Gastrocnemius medialis (tissue), 4 donors: ENCODE measurements around the gene FHL3. TPM values are rescaled to one million over a fixed set of nuclear protein-coding genes. Genes with fewer than 3 reads are reported as not detected.

Experiments used
- ATAC-seq, 2 donors: fragments of 150-250 bp; one replicate each; pipeline ENCODE4 v1.9.1; 2016
- DNase-seq, 2 donors: peaks; one replicate each; pipeline ENCODE4 v3.0.0-alpha.2; 2019
- H3K27ac ChIP-seq, 4 donors: fragments of 200-600 bp; sonication (generic); 1 replicate in 1 of 4; 2 replicates in 3 of 4; pipeline ENCODE4 v1.5.1; 2016 to 2018; ENCODE audit warnings: mild to moderate bottlenecking in 2 of 4, moderate library complexity in 1 of 4
- H3K27me3 ChIP-seq, 3 donors: fragments of 200-600 bp; sonication (generic) in 2 of 3; 1 replicate in 1 of 3; 2 replicates in 2 of 3; pipeline versions ENCODE4 v1.5.1 to v1.6.0; 2016 to 2019; ENCODE audit warnings: mild to moderate bottlenecking in 1 of 3, moderate library complexity in 1 of 3
- H3K36me3 ChIP-seq, 2 donors: fragments of 200-600 bp; sonication (generic) in 1 of 2; one replicate each; pipeline ENCODE4 v1.5.1; 2017 to 2018
- H3K4me1 ChIP-seq, 2 donors: fragments of 200-600 bp; sonication (generic) in 1 of 2; one replicate each; pipeline ENCODE4 v1.5.1; 2016 to 2017; ENCODE audit warnings: mild to moderate bottlenecking in 2 of 2
- H3K4me3 ChIP-seq, 4 donors: fragments of 200-600 bp; sonication (generic) in 3 of 4; 1 replicate in 1 of 4; 2 replicates in 3 of 4; pipeline ENCODE4 v1.5.1; 2016 to 2019; ENCODE audit warnings: mild to moderate bottlenecking in 2 of 4
- H3K9me3 ChIP-seq, 3 donors: fragments of 200-600 bp; sonication (generic) in 2 of 3; 1 replicate in 1 of 3; 2 replicates in 2 of 3; pipeline ENCODE4 v1.5.1; 2016 to 2019
- CTCF ChIP-seq, 5 experiments: fragments of 450-650 bp in 3 of 5; fragments of 200-600 bp in 2 of 5; sonication (generic) in 2 of 5; IDR thresholded peaks in 4 of 5; conservative IDR thresholded peaks in 1 of 5; 1 replicate in 4 of 5; 2 replicates in 1 of 5; pipeline ENCODE4 v1.5.1; 2016 to 2019; ENCODE audit warnings: antibody characterized with exemption in 5 of 5, mild to moderate bottlenecking in 3 of 5, moderate library complexity in 3 of 5
- POLR2A ChIP-seq, 2 donors: fragments of 450-650 bp; IDR thresholded peaks; one replicate each; pipeline ENCODE4 v1.6.1; 2017; ENCODE audit warnings: antibody characterized with exemption in 2 of 2, mild to moderate bottlenecking in 2 of 2, moderate library complexity in 2 of 2
- in situ Hi-C, 4 donors: fragments of 200-750 bp; cut with MboI; loops; one replicate each; pipeline versions ENCODE4 v1.15.0 to v1.8.0; 2017; ENCODE audit warnings: low sequenced_read_pairs in 4 of 4
- intact Hi-C: fragments of 100-400 bp; cut with DNase I; formaldehyde crosslinking; loops from one replicate; pipeline ENCODE4 v1.15.1; 2023; ENCODE audit warnings: low total_unique reads
- total RNA-seq, 4 donors: library from RNA; depleted of rRNA; stranded (reverse); fragments of >200 nt; gene quantifications; one replicate each; pipeline versions ENCODE4 v1.1.0 to v1.2.3, GENCODE V29; 2016

FHL3 gene
- total RNA-seq, 4 donors from 2014 or later, result 725 to 1,282 (median 1,051) TPM

GRCh38 chr1:37995751-37996345, 9.5 kb downstream of the FHL3 start:
- Histone ChIP-seq H3K36me3 (peaks cover 0 to 24% of the 10 kb centered on the region in 2 donors), H3K4me3 (peak overlapping the region; percentile 32 to 41 (median 36)), H3K27me3 (no peaks in the 10 kb centered on the region), H3K9me3 (no peaks in the 10 kb centered on the region), H3K4me1 (peaks cover 36 to 58% of the 10 kb centered on the region in 2 donors), H3K27ac (peak overlapping the region; percentile 94 to 100 (median 98))
- no peak for TF ChIP-seq CTCF (IDR thresholded peaks at IDR 0.05 in 4 of 5, conservative IDR thresholded peaks at IDR 0.05 in 1 of 5)
- TF ChIP-seq POLR2A (IDR thresholded peaks at IDR 0.05), result peak; percentile 27 to 49
- in situ Hi-C loops, result no loop called here
- DNase-seq (peak in 1 of 2 donors; percentile 82), ATAC-seq (peak; percentile 12 to 18)
- intact Hi-C loops, result no loop called here

DNA sequence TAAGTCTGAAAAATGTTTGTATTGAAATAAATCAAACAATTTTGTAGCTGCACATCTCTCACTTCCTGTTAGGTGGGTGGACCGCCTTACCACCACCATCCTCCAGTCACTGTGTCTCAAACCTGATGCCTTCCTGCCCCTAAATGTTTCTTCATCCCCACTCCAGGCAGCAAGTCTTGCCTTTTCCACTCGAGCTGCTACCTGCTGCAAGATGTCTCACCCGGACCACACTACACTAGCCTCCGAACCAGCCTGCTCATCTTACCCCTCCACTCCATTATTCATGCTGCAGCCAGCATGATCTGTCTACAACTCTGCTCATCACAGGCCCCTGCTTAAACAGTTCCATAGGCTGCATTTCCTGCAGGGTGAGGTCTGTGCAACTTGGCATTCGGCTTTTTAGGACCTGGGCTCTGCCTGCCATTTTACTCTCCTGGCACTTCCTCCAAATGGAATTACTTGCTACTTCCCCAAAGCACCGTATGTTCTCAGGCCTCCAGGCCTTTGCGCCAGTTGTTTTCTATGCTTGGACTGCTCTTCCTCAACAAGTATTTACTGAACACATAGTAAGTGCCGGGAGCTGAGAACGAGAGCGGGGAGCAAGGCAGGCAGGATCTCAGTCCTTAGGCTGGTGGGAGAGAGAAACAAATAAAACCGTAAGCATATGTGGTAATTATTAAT, 10.3 kb downstream of the FHL3 start:
- intact Hi-C loops, result loop anchor here (5.0 kb wide), 1 partner anchor 103 kb away; no protein-coding TSS in a partner anchor
- peaks cover 31 to 51% of the 10 kb centered on the region in 2 donors for H3K4me1 ChIP-seq
- H3K27ac ChIP-seq, result peak overlapping the region; percentile 94 to 100 (median 98)

DNA sequence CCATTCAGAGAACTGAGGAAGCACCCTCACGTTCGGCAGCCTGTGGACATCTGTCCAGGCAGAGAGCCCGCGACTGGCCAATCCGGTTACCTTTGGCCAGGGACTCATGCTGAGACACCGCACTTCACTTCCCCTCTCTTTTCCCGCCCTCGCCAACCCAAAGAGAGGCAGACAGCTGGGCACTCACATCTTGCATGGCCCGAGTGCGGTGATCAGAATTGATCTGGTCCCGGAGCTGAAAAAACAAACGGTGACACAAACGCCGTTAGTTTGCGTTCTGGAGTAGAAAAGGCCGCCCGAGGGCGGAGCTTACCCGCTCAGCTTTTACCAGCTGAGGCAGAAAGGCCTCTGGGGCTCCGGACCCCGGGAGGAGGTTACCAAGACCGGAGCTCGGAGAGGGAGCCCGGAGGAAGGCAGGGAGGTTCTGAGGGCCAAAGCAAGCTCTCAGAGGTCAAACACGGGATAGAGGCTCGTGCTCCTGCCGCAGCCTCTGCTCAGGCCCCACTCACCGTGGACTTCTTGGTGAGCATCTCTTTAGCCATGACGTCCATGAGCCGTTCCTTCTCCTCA, 15.9 kb downstream of the FHL3 start:
- peak overlapping the region; percentile 74 to 88 (median 80) for H3K4me3 ChIP-seq
- no peak for DNase-seq
- no peaks in the 10 kb centered on the region for H3K27me3 ChIP-seq
- H3K36me3 ChIP-seq, result peaks cover 2 to 34% of the 10 kb centered on the region in 2 donors
- peaks cover 14 to 30% of the 10 kb centered on the region in 2 donors for H3K4me1 ChIP-seq
- in situ Hi-C loops, result no loop called here
- no peak for TF ChIP-seq CTCF (IDR thresholded peaks at IDR 0.05 in 4 of 5, conservative IDR thresholded peaks at IDR 0.05 in 1 of 5)
- H3K9me3 ChIP-seq, result no peaks in the 10 kb centered on the region
- peak in 1 of 2 donors; percentile 10 for ATAC-seq
- intact Hi-C loops, result no loop called here
- H3K27ac ChIP-seq, result peak overlapping the region; percentile 82 to 100 (median 96)

More for the DNA sequence above, 10.3 kb downstream of the FHL3 start:
- no peaks in the 10 kb centered on the region for H3K9me3 ChIP-seq
- ATAC-seq (no peak), DNase-seq (no peak)
- H3K27me3 ChIP-seq, result no peaks in the 10 kb centered on the region
- in situ Hi-C loops, result no loop called here
- H3K36me3 ChIP-seq, result peaks cover 0 to 24% of the 10 kb centered on the region in 2 donors
- no peak for TF ChIP-seq POLR2A (IDR thresholded peaks at IDR 0.05)
- no peak for TF ChIP-seq CTCF (IDR thresholded peaks at IDR 0.05 in 4 of 5, conservative IDR thresholded peaks at IDR 0.05 in 1 of 5)
- H3K4me3 ChIP-seq, result peak overlapping the region in 1 of 4 donors; percentile 37

- H3K36me3 ChIP-seq, result peaks cover 2 to 52% of the 10 kb centered on the region in 2 donors
These were observed 17.6 kb downstream of the FHL3 start for GRCh38 chr1:37987679-37988078.

More at GRCh38 chr1:37987679-37988078, 17.6 kb downstream of the FHL3 start:
- TF ChIP-seq POLR2A (IDR thresholded peaks at IDR 0.05) (no peak), CTCF (IDR thresholded peaks at IDR 0.05 in 4 of 5, conservative IDR thresholded peaks at IDR 0.05 in 1 of 5) (no peak)
- ATAC-seq, result no peak
- Histone ChIP-seq H3K27ac (peak overlapping the region in 3 of 4 donors; percentile 7 to 99 (median 30)), H3K27me3 (no peaks in the 10 kb centered on the region), H3K4me1 (peaks cover 14 to 30% of the 10 kb centered on the region in 2 donors), H3K4me3 (no peak overlapping the region), H3K9me3 (no peaks in the 10 kb centered on the region)
- in situ Hi-C loops (no loop called here), intact Hi-C loops (no loop called here)
- no peak for DNase-seq
